HG03378 (cell line): ENCODE measurements around the gene PLCL1.

ENCODE experiments used
- ATAC-seq: cut with Tn5 transposase; IDR thresholded peaks from one replicate; pipeline ENCODE4 v1.9.1; 2021; ENCODE audit warnings: mild to moderate bottlenecking, moderate library complexity; ENCODE audit not compliant: unreplicated experiment

PLCL1 gene

DNA sequence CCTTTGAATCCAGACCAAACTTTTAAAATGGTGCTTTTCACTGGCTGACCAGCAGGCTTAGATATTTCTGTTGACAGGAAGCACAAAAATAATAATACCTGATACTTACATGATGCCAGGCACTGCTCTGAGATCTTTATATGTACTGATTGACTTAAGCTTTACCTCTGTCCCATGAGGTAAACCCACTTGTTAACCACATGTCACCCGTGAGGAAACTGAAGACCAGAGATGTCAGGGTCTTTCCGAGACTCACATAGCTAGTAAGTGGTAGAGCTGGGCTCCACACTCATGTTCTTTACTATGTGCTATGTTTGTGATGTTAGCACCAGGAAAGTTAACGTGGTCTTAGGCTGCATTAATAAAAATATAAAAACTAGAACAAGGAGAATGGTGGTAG is 297.7 kb downstream of the PLCL1 start:
- no peak for ATAC-seq

- ATAC-seq, result no peak
Measured at GRCh38 chr2:198102856-198103255, 298.5 kb downstream of the PLCL1 start.

GRCh38 chr2:198106621-198107385 is 302.4 kb downstream of the PLCL1 start:
- ATAC-seq, result no peak

GRCh38 chr2:198113316-198113715 is 308.9 kb downstream of the PLCL1 start:
- ATAC-seq, result no peak

- no peak for ATAC-seq
Measured at GRCh38 chr2:198114064-198114463, 309.7 kb downstream of the PLCL1 start.

DNA sequence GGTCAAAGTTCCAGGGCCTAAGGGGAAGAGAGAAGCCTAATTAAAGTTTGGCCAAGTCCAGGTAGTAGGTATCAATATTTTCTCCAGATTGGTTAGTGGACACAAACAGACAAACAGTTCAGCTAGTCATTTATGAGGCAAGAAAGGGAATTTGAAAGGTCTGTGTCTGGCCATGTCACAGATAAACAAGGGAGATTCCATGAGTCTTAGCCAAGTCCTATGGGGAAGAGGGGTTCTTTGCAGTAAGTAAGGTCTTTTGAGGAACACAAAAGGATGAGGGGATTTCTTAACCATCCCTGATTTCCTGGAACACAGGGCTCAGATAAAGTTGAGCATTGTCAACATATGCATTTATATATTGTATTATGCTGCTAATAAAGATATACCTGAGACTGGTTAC is 310.8 kb downstream of the PLCL1 start:
- ATAC-seq, result no peak

GRCh38 chr2:198116756-198117155 is 312.4 kb downstream of the PLCL1 start:
- ATAC-seq, result no peak

GRCh38 chr2:198117406-198118041 is 313.1 kb downstream of the PLCL1 start:
- ATAC-seq, result no peak

- peak; percentile 50 for ATAC-seq
Measured at GRCh38 chr2:198127627-198128026, 323.2 kb downstream of the PLCL1 start.

DNA sequence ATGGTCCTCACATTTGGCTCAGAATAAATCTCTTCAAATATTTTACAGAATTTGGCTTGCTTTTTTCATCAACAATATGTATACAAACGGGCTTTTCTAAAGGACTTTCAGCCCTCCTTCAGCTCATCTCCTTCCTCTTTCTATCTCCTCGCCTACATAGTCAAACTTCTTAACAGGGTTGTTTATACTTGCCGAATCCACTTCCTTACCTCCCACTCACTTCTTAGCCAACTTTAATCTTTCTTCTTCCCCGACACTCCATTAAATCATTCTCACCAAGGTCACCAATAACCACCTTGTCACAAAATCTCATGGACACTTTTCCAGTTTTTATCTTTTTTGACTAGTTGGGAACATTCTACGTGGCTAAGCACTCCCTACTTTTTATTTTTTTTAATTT is 325.2 kb downstream of the PLCL1 start:
- ATAC-seq, result no peak

- no peak for ATAC-seq
Measured at GRCh38 chr2:198134293-198134955, 330.0 kb downstream of the PLCL1 start.

DNA sequence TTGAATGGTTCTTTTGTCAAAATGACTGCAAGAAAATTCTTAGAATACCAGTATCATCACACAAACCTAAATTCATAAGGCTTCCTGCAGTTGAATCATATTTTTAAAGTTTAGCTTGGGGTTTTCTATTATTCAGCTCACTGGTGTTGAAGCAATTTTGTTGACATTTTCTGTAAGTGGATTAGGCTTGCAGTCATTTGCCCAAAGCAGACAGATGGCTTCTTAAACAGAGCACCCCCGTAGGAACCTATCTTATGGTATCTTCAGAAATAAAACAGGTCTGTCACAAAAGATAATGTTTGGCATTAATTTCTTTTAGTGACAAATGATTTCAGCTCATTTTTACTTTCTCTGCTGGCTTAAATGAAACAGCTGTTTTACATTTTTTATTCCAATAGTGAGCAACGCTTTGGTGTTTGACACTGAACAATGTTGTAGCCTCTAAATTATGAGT is 331.1 kb downstream of the PLCL1 start:
- no peak for ATAC-seq

DNA sequence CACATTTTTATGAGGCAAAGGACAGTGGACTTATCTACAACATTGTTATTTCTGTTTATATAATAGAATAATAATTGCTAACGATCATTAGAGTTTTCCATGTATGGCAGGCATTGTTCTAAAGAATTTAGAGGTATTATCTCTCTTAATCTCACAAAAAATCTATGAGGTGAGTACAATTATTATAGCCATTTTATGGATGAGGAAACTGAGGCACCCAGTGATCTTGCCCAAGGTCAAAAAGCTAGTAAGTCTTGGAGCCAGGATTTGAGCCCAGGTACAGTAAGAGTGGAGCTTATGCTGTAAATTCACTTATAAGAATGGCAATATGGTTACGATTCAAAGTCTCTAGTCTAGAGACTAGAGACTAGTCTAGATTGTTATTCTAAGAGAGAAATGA is 331.7 kb downstream of the PLCL1 start:
- no peak for ATAC-seq

DNA sequence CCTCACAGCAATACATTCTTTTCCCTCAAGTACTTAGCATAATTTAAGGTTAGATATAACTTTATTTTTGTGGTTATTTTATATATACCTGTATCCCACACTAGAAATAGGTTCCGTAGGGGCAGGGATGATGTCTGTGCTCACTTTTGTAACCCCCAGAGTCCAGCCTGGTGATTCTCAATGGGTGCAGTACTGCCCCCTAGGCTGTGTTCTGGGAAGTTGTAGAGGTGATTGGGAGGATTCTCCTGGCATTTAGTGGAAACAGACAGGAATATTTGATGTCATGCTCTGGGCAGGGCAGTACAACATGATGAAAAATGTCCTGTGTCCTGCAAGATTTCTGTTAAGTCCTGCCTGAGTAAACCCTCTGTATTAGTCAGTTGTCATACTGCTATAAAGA is 333.3 kb downstream of the PLCL1 start:
- no peak for ATAC-seq

DNA sequence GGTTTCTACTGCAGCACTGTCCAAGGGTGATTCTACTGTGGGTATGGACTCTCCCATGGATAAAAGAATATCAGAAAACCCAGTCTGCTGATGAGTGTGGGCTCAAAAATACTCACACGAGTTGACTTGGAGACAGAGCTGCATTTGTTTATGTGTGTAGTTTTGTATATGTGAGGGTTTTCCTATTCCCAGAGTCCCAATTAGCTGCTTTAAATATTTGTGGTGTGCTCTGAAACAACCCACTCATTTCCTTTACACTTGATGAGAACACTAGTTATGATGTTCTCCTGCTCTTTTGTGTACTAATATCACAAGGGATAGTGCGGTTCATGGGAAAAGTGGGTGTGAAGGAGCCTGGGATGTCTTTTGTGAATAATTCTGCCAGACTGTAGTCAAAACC is 337.3 kb downstream of the PLCL1 start:
- ATAC-seq, result no peak

DNA sequence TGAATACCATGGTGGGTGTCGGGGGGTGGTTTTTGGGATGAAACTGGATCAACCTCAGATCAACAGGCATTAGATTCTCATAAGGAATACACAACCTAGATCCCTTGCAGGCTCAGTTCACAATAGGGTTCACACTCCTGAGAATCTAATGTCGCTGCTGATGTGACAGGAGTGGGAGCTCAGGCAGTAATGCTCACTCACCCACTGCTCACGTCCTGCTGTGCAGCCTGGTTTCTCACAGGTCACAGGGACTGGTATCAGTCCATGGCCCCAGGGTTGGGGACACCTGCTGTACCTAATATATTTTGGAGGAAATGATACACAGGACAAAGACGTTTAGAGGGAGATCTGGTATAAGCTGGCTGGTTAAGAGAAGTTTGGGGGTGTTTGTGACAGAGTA is 338.8 kb downstream of the PLCL1 start:
- ATAC-seq, result no peak

DNA sequence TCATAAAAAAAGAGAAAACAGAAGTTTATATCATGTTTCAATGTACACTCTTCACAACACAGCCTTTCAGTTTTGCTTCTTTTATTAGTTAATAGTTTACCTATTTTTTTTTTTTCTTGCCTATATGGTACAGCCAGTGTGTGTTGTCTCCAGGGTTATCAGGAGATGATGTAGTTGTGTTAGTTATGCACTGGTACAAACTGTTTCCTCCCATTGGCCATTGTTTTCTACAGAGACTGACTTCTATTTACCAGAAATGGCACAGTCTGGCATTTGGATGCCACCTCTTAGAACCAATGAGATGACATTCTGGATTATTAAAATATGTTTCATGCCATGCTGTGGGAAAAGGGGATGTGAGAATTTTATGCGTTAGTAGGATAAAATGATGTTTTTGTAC is 339.4 kb downstream of the PLCL1 start:
- ATAC-seq, result no peak

GRCh38 chr2:198144660-198145059 is 340.3 kb downstream of the PLCL1 start:
- no peak for ATAC-seq

DNA sequence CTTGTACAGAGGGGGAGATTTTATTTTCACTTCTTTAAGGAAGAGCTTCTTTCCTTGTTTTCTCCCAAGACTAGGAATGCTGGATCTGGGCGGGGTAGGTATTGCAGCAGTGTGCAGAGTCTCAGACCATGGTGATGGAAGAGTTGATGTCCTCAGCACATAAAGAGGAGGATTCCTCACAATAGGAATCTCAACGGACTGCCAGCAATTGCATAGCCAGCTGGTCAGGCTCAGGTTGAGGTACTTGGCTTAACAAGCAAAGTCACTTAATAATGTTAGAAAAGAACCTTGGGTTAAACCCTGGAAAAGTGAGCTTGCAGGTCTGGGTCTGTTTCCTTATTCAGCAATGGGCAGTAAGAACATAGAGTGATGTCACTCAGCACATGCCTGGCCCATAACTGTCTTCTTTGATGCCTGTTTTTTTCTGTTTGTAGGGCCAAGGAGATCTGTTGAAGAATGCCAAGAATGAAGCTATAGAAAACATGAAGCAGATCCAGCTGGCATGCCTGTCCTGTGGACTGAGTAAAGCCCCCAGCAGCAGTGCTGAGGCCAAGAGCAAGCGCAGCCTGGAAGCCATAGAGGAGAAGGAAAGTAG is 342.1 kb downstream of the PLCL1 start:
- ATAC-seq, result no peak

DNA sequence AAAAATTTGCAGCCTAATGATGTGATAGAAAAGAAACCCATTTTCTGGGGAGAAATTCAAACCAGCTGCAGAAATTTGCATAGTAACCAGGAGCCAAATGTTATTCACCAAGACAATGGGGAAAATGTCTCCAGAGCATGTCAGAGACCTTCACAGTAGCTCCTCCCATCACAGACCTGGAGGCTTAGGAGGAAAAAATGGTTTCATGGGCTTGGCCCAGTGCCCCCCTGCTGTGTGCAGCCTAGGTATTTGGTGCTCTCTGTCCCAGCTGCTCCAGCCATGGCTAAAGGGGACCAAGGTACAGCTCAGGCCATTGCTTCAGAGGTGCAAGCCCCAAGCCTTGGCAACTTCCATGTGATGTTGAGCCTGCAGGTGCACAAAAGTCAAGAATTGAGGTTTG is 352.9 kb downstream of the PLCL1 start:
- ATAC-seq, result no peak

- ATAC-seq, result no peak
Measured at GRCh38 chr2:198161151-198161550, 356.8 kb downstream of the PLCL1 start.

DNA sequence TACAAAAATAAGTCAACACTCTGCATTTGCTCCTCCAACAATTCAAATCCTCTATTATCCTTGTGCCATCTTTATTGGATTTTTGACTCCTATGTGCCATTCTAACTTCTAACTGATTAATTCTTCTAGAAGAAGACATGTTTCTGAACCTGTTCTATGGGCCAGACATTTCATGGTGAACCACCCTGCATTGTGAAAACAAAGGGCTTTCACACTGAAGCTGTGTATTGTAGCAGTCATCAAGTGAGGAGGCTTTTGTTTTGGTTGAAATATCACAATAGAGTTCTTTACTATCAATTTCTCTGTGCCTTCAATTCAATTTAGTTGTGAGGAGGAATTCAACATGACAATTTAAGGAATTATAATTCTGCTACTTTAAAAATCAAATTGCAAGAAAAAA is 357.9 kb downstream of the PLCL1 start:
- no peak for ATAC-seq
